ENCODE measurements around the gene KCNQ1.

The KCNQ1 gene

GRCh38 chr11:2530131-2530854 is 85.5 kb downstream of the KCNQ1 start:
- Mint-ChIP-seq H3K4me3 (no peak overlapping the region), H3K4me1 (peaks cover 40% of the 10 kb centered on the region), H3K36me3 (peaks cover 1% of the 10 kb centered on the region), H3K27me3 (no peaks in the 10 kb centered on the region), H3K9me3 (no peaks in the 10 kb centered on the region), H3K27ac (no peak overlapping the region)
- DNase-seq (ENCODE audit: low spot score in 2 of 2) (no peak), ATAC-seq (ENCODE audit: low read depth) (no peak)

- ATAC-seq (ENCODE audit: low read depth) (no peak), DNase-seq (ENCODE audit: low spot score in 2 of 2) (no peak)
- peaks cover 35% of the 10 kb centered on the region for H3K4me1 Mint-ChIP-seq
- H3K9me3 Mint-ChIP-seq: no peaks in the 10 kb centered on the region
- no peaks in the 10 kb centered on the region for H3K27me3 Mint-ChIP-seq
- H3K4me3 Mint-ChIP-seq: no peak overlapping the region
- no peak overlapping the region for H3K27ac Mint-ChIP-seq
- peaks cover 1% of the 10 kb centered on the region for H3K36me3 Mint-ChIP-seq
Observed at GRCh38 chr11:2530855-2531200, 86.0 kb downstream of the KCNQ1 start.

- no peak for ATAC-seq (ENCODE audit: low read depth)
- H3K27ac Mint-ChIP-seq: no peak overlapping the region
Observed at GRCh38 chr11:2531277-2531986, 86.6 kb downstream of the KCNQ1 start.

GRCh38 chr11:2531987-2532703 is 87.3 kb downstream of the KCNQ1 start:
- Mint-ChIP-seq H3K9me3 (no peaks in the 10 kb centered on the region), H3K27ac (no peak overlapping the region), H3K4me3 (peak overlapping the region; percentile 47), H3K27me3 (no peaks in the 10 kb centered on the region), H3K36me3 (peaks cover 1% of the 10 kb centered on the region), H3K4me1 (peaks cover 27% of the 10 kb centered on the region)
- ATAC-seq (ENCODE audit: low read depth) (no peak), DNase-seq (ENCODE audit: low spot score in 2 of 2) (no peak)

More at GRCh38 chr11:2531277-2531986, 86.6 kb downstream of the KCNQ1 start:
- H3K36me3 Mint-ChIP-seq: peaks cover 1% of the 10 kb centered on the region
- no peak overlapping the region for H3K4me3 Mint-ChIP-seq
- H3K4me1 Mint-ChIP-seq: peaks cover 30% of the 10 kb centered on the region
- no peaks in the 10 kb centered on the region for H3K9me3 Mint-ChIP-seq
- H3K27me3 Mint-ChIP-seq: no peaks in the 10 kb centered on the region
- DNase-seq (ENCODE audit: low spot score in 2 of 2): peak; percentile 67 to 83

- Mint-ChIP-seq H3K4me3 (peak overlapping the region; percentile 71), H3K4me1 (peaks cover 20% of the 10 kb centered on the region), H3K9me3 (no peaks in the 10 kb centered on the region), H3K27ac (no peak overlapping the region), H3K27me3 (no peaks in the 10 kb centered on the region), H3K36me3 (peaks cover 1% of the 10 kb centered on the region)
- DNase-seq (ENCODE audit: low spot score in 2 of 2) (peak; percentile 92 to 97), ATAC-seq (ENCODE audit: low read depth) (peak; percentile 91)
Observed at GRCh38 chr11:2532704-2533586, 88.1 kb downstream of the KCNQ1 start.

- H3K36me3 Mint-ChIP-seq: peaks cover 1% of the 10 kb centered on the region
- H3K9me3 Mint-ChIP-seq: no peaks in the 10 kb centered on the region
- DNase-seq (ENCODE audit: low spot score in 2 of 2) (no peak), ATAC-seq (ENCODE audit: low read depth) (no peak)
- H3K4me1 Mint-ChIP-seq: peaks cover 17% of the 10 kb centered on the region
- no peak overlapping the region for H3K4me3 Mint-ChIP-seq
- no peaks in the 10 kb centered on the region for H3K27me3 Mint-ChIP-seq
- H3K27ac Mint-ChIP-seq: no peak overlapping the region
Observed at GRCh38 chr11:2533587-2534133, 88.9 kb downstream of the KCNQ1 start.

GRCh38 chr11:2534134-2534956 is 89.5 kb downstream of the KCNQ1 start:
- H3K27ac Mint-ChIP-seq: no peak overlapping the region
- ATAC-seq (ENCODE audit: low read depth): no peak
- peaks cover 17% of the 10 kb centered on the region for H3K4me1 Mint-ChIP-seq
- no peak overlapping the region for H3K4me3 Mint-ChIP-seq
- H3K36me3 Mint-ChIP-seq: peaks cover 1% of the 10 kb centered on the region
- DNase-seq (ENCODE audit: low spot score in 2 of 2): no peak
- H3K9me3 Mint-ChIP-seq: no peaks in the 10 kb centered on the region
- H3K27me3 Mint-ChIP-seq: no peaks in the 10 kb centered on the region

- Mint-ChIP-seq H3K36me3 (peaks cover 1% of the 10 kb centered on the region), H3K4me3 (no peak overlapping the region), H3K27me3 (no peaks in the 10 kb centered on the region), H3K27ac (no peak overlapping the region), H3K9me3 (no peaks in the 10 kb centered on the region), H3K4me1 (peaks cover 17% of the 10 kb centered on the region)
- DNase-seq (ENCODE audit: low spot score in 2 of 2) (no peak), ATAC-seq (ENCODE audit: low read depth) (no peak)
Observed at GRCh38 chr11:2534957-2535672, 90.3 kb downstream of the KCNQ1 start.

GRCh38 chr11:2535673-2536439 is 91.0 kb downstream of the KCNQ1 start:
- Mint-ChIP-seq H3K9me3 (no peaks in the 10 kb centered on the region), H3K4me1 (peaks cover 21% of the 10 kb centered on the region)

GRCh38 chr11:2536440-2536989 is 91.7 kb downstream of the KCNQ1 start:
- Mint-ChIP-seq H3K4me3 (no peak overlapping the region), H3K27me3 (no peaks in the 10 kb centered on the region), H3K9me3 (no peaks in the 10 kb centered on the region), H3K36me3 (peaks cover 5% of the 10 kb centered on the region), H3K4me1 (peaks cover 20% of the 10 kb centered on the region), H3K27ac (no peak overlapping the region)
- ATAC-seq (ENCODE audit: low read depth) (no peak), DNase-seq (ENCODE audit: low spot score in 2 of 2) (no peak)

More at GRCh38 chr11:2535673-2536439, 91.0 kb downstream of the KCNQ1 start:
- no peak for DNase-seq (ENCODE audit: low spot score in 2 of 2)
- no peak for ATAC-seq (ENCODE audit: low read depth)
- H3K27ac Mint-ChIP-seq: no peak overlapping the region
- no peak overlapping the region for H3K4me3 Mint-ChIP-seq
- peaks cover 5% of the 10 kb centered on the region for H3K36me3 Mint-ChIP-seq
- H3K27me3 Mint-ChIP-seq: no peaks in the 10 kb centered on the region

GRCh38 chr11:2537010-2537705 is 92.3 kb downstream of the KCNQ1 start:
- H3K9me3 Mint-ChIP-seq: no peaks in the 10 kb centered on the region
- ATAC-seq (ENCODE audit: low read depth): no peak
- peaks cover 20% of the 10 kb centered on the region for H3K4me1 Mint-ChIP-seq
- no peak overlapping the region for H3K27ac Mint-ChIP-seq
- H3K4me3 Mint-ChIP-seq: no peak overlapping the region
- peaks cover 5% of the 10 kb centered on the region for H3K36me3 Mint-ChIP-seq
- no peak for DNase-seq (ENCODE audit: low spot score in 2 of 2)
- no peaks in the 10 kb centered on the region for H3K27me3 Mint-ChIP-seq

Measured in memory B cell (primary cell).